Fibroblast of lung (primary cell): ENCODE data around the gene DCST2. TPM values are rescaled to one million over a fixed set of nuclear protein-coding genes. Genes with fewer than 3 reads are reported as not detected.

Experiments used
- DNase-seq, 2 donors: peaks; one replicate each; pipeline versions ENCODE4 v3.0.0 to v3.0.0-alpha.2; 2010; ENCODE audit warnings: low read depth in 2 of 2
- H2AFZ ChIP-seq: 2 replicates; pipeline ENCODE4 v1.5.1; 2012; ENCODE audit warnings: low read length, control low read depth, inconsistent platforms
- H3K27ac ChIP-seq: 2 replicates; pipeline ENCODE4 v1.5.1; 2011; ENCODE audit warnings: low read length, control low read depth; ENCODE audit not compliant: insufficient read depth
- H3K27me3 ChIP-seq: 2 replicates; pipeline ENCODE4 v1.5.1; 2011; ENCODE audit warnings: mild to moderate bottlenecking, low read length; ENCODE audit not compliant: control insufficient read depth, insufficient read depth
- H3K36me3 ChIP-seq: 2 replicates; pipeline ENCODE4 v1.5.1; 2011; ENCODE audit warnings: low read length; ENCODE audit not compliant: control insufficient read depth, insufficient read depth
- H3K4me1 ChIP-seq: 2 replicates; pipeline ENCODE4 v1.5.1; 2011; ENCODE audit warnings: low read length; ENCODE audit not compliant: control insufficient read depth, insufficient read depth; ENCODE audit errors: extremely low read depth
- H3K4me2 ChIP-seq: 2 replicates; pipeline ENCODE4 v1.5.1; 2011; ENCODE audit warnings: low read length, control low read depth; ENCODE audit not compliant: insufficient read depth; ENCODE audit errors: extremely low read depth
- H3K4me3 ChIP-seq, 4 experiments: fragments of 200-600 bp in 1 of 4; sonication (generic) in 1 of 4; replicated peaks in 1 of 4; 2 replicates each; pipeline ENCODE4 v1.5.1; 2011 to 2016; ENCODE audit warnings: low read length in 4 of 4, low read depth in 3 of 4, mild to moderate bottlenecking in 3 of 4, control low read depth in 2 of 4, inconsistent platforms in 1 of 4, mixed read lengths in 1 of 4; ENCODE audit not compliant: insufficient read depth in 1 of 4; ENCODE audit errors: control extremely low read depth in 1 of 4
- H3K79me2 ChIP-seq: 2 replicates; pipeline ENCODE4 v1.5.1; 2012; ENCODE audit warnings: mild to moderate bottlenecking, low read length, inconsistent platforms; ENCODE audit not compliant: control insufficient read depth, insufficient read depth
- H3K9ac ChIP-seq: 2 replicates; pipeline ENCODE4 v1.5.1; 2011; ENCODE audit warnings: mild to moderate bottlenecking, low read length, control low read depth; ENCODE audit not compliant: insufficient read depth
- H3K9me3 ChIP-seq: 2 replicates; pipeline ENCODE4 v1.5.1; 2012; ENCODE audit warnings: low read depth, low read length; ENCODE audit not compliant: control insufficient read depth, insufficient read depth
- H4K20me1 ChIP-seq: 2 replicates; pipeline ENCODE4 v1.5.1; 2011; ENCODE audit warnings: low read length; ENCODE audit not compliant: control insufficient read depth, insufficient read depth; ENCODE audit errors: extremely low read depth
- EZH2 ChIP-seq: IDR thresholded peaks from 2 replicates; pipeline ENCODE4 v1.5.1; 2012; ENCODE audit warnings: low read length, control low read depth, mild to moderate bottlenecking; ENCODE audit errors: missing control alignments
- polyA plus RNA-seq, 2 donors: library from polyadenylated mRNA; depleted of rRNA in 1 of 2; stranded (reverse) in 1 of 2; unstranded in 1 of 2; fragments of >200 nt; gene quantifications; 2 replicates each; pipeline ENCODE4 v1.2.1, GENCODE V29; 2011 to 2012; ENCODE audit warnings: missing spikeins in 1 of 2
- total RNA-seq: library from RNA; depleted of rRNA; stranded (reverse); fragments of >200 nt; gene quantifications from 2 replicates; pipeline ENCODE4 v1.2.1, GENCODE V29; 2014
- TF ChIP-seq, protein P1 (sequence below), 2 donors: IDR thresholded peaks in 1 of 2; conservative IDR thresholded peaks in 1 of 2; 1 replicate in 1 of 2; 2 replicates in 1 of 2; pipeline ENCODE4 v1.5.1; 2011 to 2012; ENCODE audit warnings: low read length in 2 of 2, control low read depth in 1 of 2, inconsistent platforms in 1 of 2, low read depth in 1 of 2, mild to moderate bottlenecking in 1 of 2

DCST2 gene
- total and polyA plus RNA-seq, 2 donors (not counting 1 experiment from before 2014, with no cell fraction given), result 0.06 to 0.17 TPM

DNA sequence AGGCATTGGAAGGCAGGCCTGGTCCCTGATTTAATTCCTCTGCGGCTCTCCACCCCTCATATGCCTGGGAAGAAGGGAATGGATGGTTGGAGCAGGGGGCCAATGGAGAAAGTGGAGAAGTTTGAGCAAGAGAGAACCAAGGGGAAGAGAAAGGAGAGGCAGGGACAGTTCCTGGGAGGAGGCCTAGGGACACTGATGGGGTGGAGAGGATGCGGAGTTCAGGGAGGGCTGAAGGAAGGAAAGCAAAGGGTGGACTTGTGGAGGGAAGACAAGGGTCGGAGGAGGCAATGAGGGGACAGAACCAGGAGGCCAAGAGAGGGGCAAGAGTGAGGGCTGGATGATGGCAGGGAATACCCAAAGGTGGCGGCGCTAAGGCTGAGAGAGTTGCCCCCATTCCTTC is 23.8 kb downstream of the DCST2 start:
- Histone ChIP-seq H3K36me3 (no peaks in the 10 kb centered on the region), H2AFZ (no peak overlapping the region), H3K4me1 (peaks cover 7% of the 10 kb centered on the region), H3K79me2 (peaks cover 2% of the 10 kb centered on the region), H4K20me1 (no peaks in the 10 kb centered on the region), H3K4me2 (no peak overlapping the region), H3K9me3 (no peaks in the 10 kb centered on the region), H3K9ac (no peak overlapping the region), H3K27me3 (no peaks in the 10 kb centered on the region), H3K27ac (no peak overlapping the region), H3K4me3 (no peak overlapping the region)
- no peak for TF ChIP-seq EZH2
- TF ChIP-seq, protein P1, sequence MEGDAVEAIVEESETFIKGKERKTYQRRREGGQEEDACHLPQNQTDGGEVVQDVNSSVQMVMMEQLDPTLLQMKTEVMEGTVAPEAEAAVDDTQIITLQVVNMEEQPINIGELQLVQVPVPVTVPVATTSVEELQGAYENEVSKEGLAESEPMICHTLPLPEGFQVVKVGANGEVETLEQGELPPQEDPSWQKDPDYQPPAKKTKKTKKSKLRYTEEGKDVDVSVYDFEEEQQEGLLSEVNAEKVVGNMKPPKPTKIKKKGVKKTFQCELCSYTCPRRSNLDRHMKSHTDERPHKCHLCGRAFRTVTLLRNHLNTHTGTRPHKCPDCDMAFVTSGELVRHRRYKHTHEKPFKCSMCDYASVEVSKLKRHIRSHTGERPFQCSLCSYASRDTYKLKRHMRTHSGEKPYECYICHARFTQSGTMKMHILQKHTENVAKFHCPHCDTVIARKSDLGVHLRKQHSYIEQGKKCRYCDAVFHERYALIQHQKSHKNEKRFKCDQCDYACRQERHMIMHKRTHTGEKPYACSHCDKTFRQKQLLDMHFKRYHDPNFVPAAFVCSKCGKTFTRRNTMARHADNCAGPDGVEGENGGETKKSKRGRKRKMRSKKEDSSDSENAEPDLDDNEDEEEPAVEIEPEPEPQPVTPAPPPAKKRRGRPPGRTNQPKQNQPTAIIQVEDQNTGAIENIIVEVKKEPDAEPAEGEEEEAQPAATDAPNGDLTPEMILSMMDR (conservative IDR thresholded peaks at IDR 0.05 in 1 of 2, IDR thresholded peaks at IDR 0.05 in 1 of 2; ENCODE audit: low read depth in 1 of 2, low read length in 2 of 2), result no peak
- no peak for DNase-seq

DNA sequence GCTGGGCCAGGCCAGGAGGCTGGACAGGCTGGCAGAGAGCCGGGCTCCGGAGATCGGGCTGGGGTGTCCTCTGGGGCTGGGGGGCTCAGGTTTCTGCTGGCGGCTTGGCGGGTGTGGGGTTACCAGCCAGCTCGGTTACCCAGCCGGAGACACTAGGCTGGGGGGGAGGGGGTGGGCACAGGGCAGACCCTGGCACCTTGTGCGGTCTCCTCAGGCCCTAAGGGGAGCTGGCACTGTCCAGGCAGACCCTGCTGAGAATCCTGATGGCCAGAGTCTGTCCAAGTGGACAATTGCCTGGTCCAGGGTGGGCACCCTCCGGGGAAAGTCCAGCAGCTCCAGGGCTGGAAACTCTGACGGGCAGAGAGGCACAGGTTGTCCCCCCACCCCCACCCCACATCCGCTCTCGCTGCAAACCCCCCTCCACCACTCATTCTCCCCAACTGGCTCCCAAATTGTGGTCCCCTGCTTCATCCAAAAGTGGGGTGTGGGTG is 24.3 kb downstream of the DCST2 start:
- no peak overlapping the region for H3K4me2 ChIP-seq
- no peak overlapping the region for H3K27ac ChIP-seq
- peaks cover 5% of the 10 kb centered on the region for H3K79me2 ChIP-seq
- no peaks in the 10 kb centered on the region for H3K9me3 ChIP-seq
- no peak for DNase-seq
- H3K4me3 ChIP-seq, result no peak overlapping the region
- H3K9ac ChIP-seq, result no peak overlapping the region
- H2AFZ ChIP-seq, result no peak overlapping the region
- H3K4me1 ChIP-seq, result peaks cover 12% of the 10 kb centered on the region
- no peaks in the 10 kb centered on the region for H3K36me3 ChIP-seq
- no peaks in the 10 kb centered on the region for H3K27me3 ChIP-seq
- no peaks in the 10 kb centered on the region for H4K20me1 ChIP-seq
- no peak for TF ChIP-seq EZH2
- TF ChIP-seq, protein P1 (conservative IDR thresholded peaks at IDR 0.05 in 1 of 2, IDR thresholded peaks at IDR 0.05 in 1 of 2; ENCODE audit: low read depth in 1 of 2, low read length in 2 of 2), result no peak

GRCh38 chr1:155008015-155008941 is 25.3 kb downstream of the DCST2 start:
- no peak for TF ChIP-seq EZH2
- TF ChIP-seq, protein P1 (conservative IDR thresholded peaks at IDR 0.05 in 1 of 2, IDR thresholded peaks at IDR 0.05 in 1 of 2; ENCODE audit: low read depth in 1 of 2, low read length in 2 of 2), result no peak
- Histone ChIP-seq H2AFZ (no peak overlapping the region), H3K36me3 (no peaks in the 10 kb centered on the region), H3K4me2 (no peak overlapping the region), H3K9me3 (no peaks in the 10 kb centered on the region), H3K27me3 (no peaks in the 10 kb centered on the region), H3K4me3 (no peak overlapping the region), H3K4me1 (peaks cover 14% of the 10 kb centered on the region), H3K79me2 (peaks cover 11% of the 10 kb centered on the region), H4K20me1 (no peaks in the 10 kb centered on the region), H3K27ac (no peak overlapping the region), H3K9ac (no peak overlapping the region)
- DNase-seq, result no peak
